Erythroblast (primary cell): ENCODE data around the gene TP53AIP1.

Experiments used
- GATA1 ChIP-seq: IDR thresholded peaks from 2 replicates; pipeline ENCODE4 v1.6.1; 2011; ENCODE audit warnings: low read depth, mild to moderate bottlenecking, control low read depth, low read length, moderate library complexity
- POLR2A ChIP-seq: IDR thresholded peaks from 2 replicates; pipeline ENCODE4 v1.6.1; 2011; ENCODE audit warnings: mild to moderate bottlenecking, low read length

DNA sequence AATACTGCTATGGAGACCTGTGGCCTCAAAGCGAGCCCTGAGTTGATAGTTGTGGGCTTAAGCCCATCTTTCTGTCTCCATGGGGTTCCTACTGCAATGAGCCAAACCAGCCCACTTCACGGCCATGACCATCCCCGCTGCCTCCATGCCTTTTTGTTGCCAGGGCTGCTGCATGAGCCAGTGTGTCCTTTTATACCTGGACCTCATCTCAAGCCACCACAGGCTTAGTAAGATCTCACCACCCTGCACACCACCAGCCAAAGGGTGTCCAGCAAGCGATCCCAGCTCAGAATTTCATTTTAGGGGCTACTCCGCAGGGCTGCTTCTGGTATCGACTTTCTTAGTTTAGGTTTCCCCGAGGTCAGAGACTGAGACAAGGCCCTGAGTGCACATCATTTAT lies 8.3 kb downstream of the TP53AIP1 start:
- no peak for TF ChIP-seq POLR2A
- no peak for TF ChIP-seq GATA1
